ENCODE measurements around the gene NOL8.

DNA sequence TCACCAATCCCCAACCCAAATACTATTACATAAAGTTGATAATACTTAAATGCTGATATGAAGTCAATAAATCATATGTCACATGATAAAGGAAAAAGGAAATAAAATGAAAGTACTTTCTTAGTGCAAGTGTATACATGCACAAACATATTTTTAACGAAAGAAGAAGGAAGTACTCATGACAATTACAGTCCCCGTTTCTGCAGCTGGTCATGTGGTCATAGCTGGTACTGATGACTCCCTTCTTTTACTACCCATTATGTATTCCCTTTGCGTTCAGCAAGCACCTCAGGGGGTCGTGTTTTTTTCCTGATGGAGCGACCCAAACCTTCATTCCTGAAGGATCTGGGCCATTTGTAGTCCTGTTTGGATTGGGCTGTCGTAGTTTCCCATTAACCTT is 27.9 kb upstream of the NOL8 start:
- TF ChIP-seq, protein P1, sequence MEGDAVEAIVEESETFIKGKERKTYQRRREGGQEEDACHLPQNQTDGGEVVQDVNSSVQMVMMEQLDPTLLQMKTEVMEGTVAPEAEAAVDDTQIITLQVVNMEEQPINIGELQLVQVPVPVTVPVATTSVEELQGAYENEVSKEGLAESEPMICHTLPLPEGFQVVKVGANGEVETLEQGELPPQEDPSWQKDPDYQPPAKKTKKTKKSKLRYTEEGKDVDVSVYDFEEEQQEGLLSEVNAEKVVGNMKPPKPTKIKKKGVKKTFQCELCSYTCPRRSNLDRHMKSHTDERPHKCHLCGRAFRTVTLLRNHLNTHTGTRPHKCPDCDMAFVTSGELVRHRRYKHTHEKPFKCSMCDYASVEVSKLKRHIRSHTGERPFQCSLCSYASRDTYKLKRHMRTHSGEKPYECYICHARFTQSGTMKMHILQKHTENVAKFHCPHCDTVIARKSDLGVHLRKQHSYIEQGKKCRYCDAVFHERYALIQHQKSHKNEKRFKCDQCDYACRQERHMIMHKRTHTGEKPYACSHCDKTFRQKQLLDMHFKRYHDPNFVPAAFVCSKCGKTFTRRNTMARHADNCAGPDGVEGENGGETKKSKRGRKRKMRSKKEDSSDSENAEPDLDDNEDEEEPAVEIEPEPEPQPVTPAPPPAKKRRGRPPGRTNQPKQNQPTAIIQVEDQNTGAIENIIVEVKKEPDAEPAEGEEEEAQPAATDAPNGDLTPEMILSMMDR (IDR thresholded peaks at IDR 0.05), result no peak
- no peak for TF ChIP-seq POLR2A (IDR thresholded peaks at IDR 0.05)
- TF ChIP-seq POLR2AphosphoS5 (IDR thresholded peaks at IDR 0.05), result no peak
- no peak for TF ChIP-seq EP300 (IDR thresholded peaks at IDR 0.05)
